Chondrocyte (in vitro differentiated cells): Measurements from ENCODE around the gene AGPAT4. TPM values are rescaled to one million over a fixed set of nuclear protein-coding genes. Genes with fewer than 3 reads are reported as not detected.
"Not testable (repeated sequence)": the region's sequence is repeated elsewhere in the genome, so short reads cannot be mapped to it uniquely, and the experiment has no call there.

Source experiments
- DNase-seq: peaks from one replicate; pipeline ENCODE4 v3.0.0; 2021; ENCODE audit warnings: mixed read lengths, low spot score
- H3K27ac Mint-ChIP-seq: one replicate; pipeline ENCODE4 v1.8.0; 2021; ENCODE audit warnings: mild to moderate bottlenecking, moderate library complexity, mixed read lengths; ENCODE audit not compliant: unreplicated experiment
- H3K27me3 Mint-ChIP-seq: 2 replicates; pipeline ENCODE4 v1.8.0; 2021; ENCODE audit warnings: low read depth, mixed read lengths
- H3K36me3 Mint-ChIP-seq: 2 replicates; pipeline ENCODE4 v1.8.0; 2021; ENCODE audit warnings: low read depth, mixed read lengths
- H3K4me1 Mint-ChIP-seq: 2 replicates; pipeline ENCODE4 v1.8.0; 2021; ENCODE audit warnings: low read depth, mild to moderate bottlenecking, mixed read lengths
- H3K4me3 Mint-ChIP-seq: one replicate; pipeline ENCODE4 v1.8.0; 2021; ENCODE audit warnings: mild to moderate bottlenecking, moderate library complexity, mixed read lengths; ENCODE audit not compliant: unreplicated experiment
- H3K9me3 Mint-ChIP-seq: 2 replicates; pipeline ENCODE4 v1.8.0; 2021; ENCODE audit warnings: low read depth, mixed read lengths
- total RNA-seq: library from RNA; stranded (reverse); gene quantifications from 3 replicates; pipeline ENCODE4 v1.2.1, GENCODE V29; 2021
- TF ChIP-seq, protein P1 (sequence below): fragments of 200-600 bp; sonication (generic); IDR thresholded peaks from 2 replicates; pipeline ENCODE4 v1.5.0; 2021; ENCODE audit warnings: antibody characterized with exemption, mild to moderate bottlenecking, moderate library complexity

Gene AGPAT4
- total RNA-seq, 1 donor from 2014 or later = 11.9 TPM

DNA sequence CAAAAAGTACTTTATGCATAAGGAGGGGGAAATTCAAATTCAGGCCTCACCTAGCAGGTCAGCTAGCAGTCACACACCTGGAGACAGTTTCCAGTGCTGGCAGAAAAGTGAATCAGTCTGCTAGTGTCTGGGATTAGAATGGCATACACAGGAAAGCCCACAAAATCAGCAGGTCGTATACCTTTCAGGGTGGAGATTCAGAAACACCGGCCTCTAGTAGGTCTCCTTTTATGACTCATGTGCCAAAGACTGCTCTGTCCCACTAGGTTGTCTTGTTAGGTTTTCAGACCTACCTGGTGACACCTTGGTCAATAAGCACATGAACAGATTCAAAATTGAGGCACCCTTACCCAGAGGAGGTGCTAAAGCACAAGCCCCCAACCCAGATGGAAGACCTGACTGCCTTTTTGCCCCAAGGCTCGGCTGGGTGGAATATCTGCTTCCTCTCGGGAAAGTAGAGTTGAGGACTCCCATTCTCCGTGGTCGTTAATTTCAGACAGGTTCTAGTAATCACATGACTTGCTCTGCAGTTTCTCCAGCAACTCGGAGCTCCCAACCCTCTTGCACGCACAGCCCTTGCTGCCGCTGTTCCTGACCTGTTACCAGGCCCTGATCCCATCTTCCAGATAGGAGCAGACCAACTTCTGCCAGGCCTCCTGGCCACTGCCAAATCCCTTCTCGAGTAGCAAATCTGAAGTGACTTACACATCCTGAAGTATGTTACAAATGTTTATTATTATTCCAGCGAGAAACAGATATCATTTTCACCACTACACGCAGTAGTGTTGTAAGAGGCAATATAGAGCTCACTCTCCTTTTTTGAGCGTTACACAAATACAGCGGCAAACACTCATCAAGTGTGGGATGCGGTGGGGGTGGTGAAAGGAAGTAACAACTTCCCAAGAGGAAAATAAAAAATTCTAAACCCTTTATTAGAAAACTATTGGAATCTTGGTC is 46.6 kb downstream of the AGPAT4 start:
- Mint-ChIP-seq H3K9me3 (peaks cover 3% of the 10 kb centered on the region), H3K4me1 (peaks cover 33% of the 10 kb centered on the region), H3K27ac (no peak overlapping the region), H3K4me3 (no peak overlapping the region), H3K27me3 (no peaks in the 10 kb centered on the region), H3K36me3 (peaks cover 6% of the 10 kb centered on the region)
- DNase-seq = no peak
- TF ChIP-seq, protein P1, sequence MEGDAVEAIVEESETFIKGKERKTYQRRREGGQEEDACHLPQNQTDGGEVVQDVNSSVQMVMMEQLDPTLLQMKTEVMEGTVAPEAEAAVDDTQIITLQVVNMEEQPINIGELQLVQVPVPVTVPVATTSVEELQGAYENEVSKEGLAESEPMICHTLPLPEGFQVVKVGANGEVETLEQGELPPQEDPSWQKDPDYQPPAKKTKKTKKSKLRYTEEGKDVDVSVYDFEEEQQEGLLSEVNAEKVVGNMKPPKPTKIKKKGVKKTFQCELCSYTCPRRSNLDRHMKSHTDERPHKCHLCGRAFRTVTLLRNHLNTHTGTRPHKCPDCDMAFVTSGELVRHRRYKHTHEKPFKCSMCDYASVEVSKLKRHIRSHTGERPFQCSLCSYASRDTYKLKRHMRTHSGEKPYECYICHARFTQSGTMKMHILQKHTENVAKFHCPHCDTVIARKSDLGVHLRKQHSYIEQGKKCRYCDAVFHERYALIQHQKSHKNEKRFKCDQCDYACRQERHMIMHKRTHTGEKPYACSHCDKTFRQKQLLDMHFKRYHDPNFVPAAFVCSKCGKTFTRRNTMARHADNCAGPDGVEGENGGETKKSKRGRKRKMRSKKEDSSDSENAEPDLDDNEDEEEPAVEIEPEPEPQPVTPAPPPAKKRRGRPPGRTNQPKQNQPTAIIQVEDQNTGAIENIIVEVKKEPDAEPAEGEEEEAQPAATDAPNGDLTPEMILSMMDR = no peak

DNA sequence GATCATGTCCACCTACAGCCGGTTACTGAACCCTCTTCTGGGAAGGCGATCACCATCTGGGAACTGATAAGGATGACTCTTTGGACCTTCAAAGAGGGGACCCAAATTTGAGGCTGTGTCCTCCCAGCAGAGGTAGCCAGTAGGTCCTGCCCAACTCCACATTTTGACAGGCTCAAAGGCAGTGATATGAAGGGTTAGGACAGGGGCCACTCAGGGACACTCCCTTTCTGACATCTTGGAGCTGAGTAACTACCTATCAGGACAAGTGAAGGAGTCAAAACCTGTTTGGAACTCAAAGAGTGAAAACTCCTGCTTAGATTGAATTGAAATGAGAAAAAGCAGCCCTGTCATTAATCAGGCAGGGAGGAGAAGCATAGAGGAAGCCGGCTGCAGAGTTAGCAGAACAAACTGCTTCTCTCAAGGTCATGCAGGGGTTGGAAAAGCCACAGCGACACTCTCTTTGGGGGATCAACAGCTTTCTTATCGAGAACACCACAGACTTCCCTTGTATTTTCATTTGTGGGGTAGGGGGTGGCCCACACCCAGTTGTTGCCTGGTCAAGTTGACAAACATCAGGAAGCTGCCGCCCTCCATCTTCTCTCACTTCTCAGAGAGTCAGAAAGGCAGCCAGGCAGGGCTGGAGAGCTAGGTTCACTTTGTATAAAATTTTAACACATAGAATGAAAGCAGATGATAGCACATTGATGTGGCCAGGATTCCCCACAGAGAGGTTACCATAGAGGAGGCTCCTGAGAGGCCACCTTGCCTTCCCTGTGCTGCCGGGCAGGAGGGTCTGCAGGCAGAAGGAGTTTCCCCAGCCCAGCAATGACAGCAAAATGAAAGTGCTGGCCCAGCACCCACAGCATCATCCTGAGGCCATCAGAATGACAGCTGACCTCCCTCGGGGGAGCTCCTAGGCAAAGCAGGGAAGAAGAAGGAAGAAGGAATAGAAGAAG is 47.6 kb downstream of the AGPAT4 start:
- Mint-ChIP-seq H3K36me3 (peaks cover 3% of the 10 kb centered on the region), H3K9me3 (peaks cover 3% of the 10 kb centered on the region), H3K4me1 (peaks cover 33% of the 10 kb centered on the region), H3K4me3 (no peak overlapping the region), H3K27me3 (no peaks in the 10 kb centered on the region), H3K27ac (no peak overlapping the region)
- TF ChIP-seq, protein P1 = no peak
- no peak for DNase-seq

DNA sequence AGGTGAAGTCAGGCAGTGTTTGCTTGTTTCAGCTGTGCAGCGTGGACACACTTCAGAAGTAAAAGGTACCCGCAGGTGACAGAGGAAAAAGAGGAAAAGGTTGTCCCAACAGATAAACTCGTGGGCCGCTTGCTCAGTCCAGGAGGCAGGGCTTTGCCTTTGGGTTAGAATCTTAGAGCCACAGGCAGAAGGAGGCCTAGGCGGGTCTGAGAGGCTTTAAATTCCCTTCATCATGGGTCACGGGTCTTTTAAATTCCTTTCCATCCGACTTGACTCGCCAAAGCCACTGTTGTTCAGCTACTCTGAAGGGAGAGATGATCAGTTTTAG is 48.2 kb downstream of the AGPAT4 start:
- DNase-seq = no peak
- Mint-ChIP-seq H3K36me3 (peaks cover 1% of the 10 kb centered on the region), H3K4me1 (peaks cover 33% of the 10 kb centered on the region), H3K9me3 (peaks cover 3% of the 10 kb centered on the region), H3K27ac (no peak overlapping the region), H3K4me3 (no peak overlapping the region), H3K27me3 (no peaks in the 10 kb centered on the region)
- TF ChIP-seq, protein P1 = no peak

DNA sequence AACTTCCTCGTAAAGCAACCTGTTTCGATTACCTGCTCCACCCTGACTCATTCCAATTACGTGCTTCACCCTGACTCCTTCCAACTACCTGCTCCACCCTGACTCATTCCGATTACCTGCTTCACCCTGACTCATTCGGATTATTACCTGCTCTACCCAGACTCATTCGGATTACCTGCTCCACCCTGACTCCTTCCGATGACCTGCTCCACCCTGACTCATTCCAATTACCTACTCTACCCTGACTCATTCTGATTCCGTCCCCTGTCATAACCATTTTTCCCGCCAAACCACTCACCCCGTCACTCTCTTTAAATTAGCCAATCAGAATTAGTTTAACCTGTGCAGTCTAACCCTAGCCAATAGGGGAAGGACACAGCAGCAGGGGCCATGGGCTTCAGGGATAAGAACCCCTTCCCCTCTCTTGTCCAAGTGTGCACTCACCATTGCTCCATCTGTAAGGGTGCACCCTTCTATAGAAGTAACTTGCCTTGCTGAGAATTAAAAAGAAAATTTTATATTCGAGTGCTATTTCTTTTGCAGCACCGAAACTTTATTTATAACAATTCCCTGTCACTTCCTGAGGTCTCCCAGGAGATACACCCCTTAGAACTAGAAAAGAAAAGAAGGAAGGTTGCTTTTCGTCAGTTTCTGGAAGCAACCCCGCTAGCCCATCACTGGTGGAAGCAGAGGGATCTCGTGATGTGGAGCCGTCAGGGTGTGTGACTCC is 48.7 kb downstream of the AGPAT4 start:
- H3K27me3 Mint-ChIP-seq, H3K27ac Mint-ChIP-seq, H3K36me3 Mint-ChIP-seq, H3K4me3 Mint-ChIP-seq, DNase-seq, H3K9me3 Mint-ChIP-seq: not testable (repeated sequence)
- H3K4me1 Mint-ChIP-seq = peaks cover 31% of the 10 kb centered on the region

DNA sequence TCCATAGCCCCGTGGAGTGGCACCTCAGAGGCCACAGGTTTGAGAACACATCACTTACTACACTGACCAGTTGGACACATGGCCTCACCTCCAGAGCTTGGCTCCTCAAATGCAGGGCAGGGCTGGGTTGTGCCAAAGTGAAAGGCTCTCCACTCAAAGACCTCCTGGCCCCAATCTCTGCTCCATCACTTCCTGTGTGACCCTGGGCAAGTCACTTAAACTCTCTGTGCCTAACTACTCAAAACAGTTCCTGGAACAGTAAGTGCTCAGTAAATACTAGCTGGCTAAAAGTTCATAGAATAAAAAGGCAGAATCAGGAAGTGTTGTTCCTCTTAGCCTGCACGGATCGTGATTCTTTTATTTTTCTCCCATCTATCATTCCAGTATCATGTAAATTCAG is 50.2 kb downstream of the AGPAT4 start:
- Mint-ChIP-seq H3K4me3 (no peak overlapping the region), H3K27me3 (no peaks in the 10 kb centered on the region), H3K9me3 (peaks cover 3% of the 10 kb centered on the region), H3K27ac (no peak overlapping the region), H3K4me1 (peaks cover 17% of the 10 kb centered on the region), H3K36me3 (peaks cover 1% of the 10 kb centered on the region)
- no peak for DNase-seq
- TF ChIP-seq, protein P1 = no peak
